Spinal cord (tissue), 10 donors: ENCODE measurements around the gene DNMT1. TPM values are rescaled to one million over a fixed set of nuclear protein-coding genes. Genes with fewer than 3 reads are reported as not detected.

Source experiments
- DNase-seq, 6 donors: peaks; one replicate each; pipeline versions ENCODE4 v3.0.0 to v3.0.0-alpha.2; 2013 to 2015; ENCODE audit warnings: low spot score in 6 of 6, low read depth in 4 of 6
- H3K27ac ChIP-seq: one replicate; pipeline ENCODE4 v1.5.1; 2013; ENCODE audit warnings: low read depth, low read length, control low read depth
- H3K27me3 ChIP-seq: one replicate; pipeline ENCODE4 v1.6.1; 2013; ENCODE audit warnings: low read length; ENCODE audit not compliant: control insufficient read depth, insufficient read depth
- H3K36me3 ChIP-seq: one replicate; pipeline ENCODE4 v1.6.1; 2013; ENCODE audit warnings: low read length; ENCODE audit not compliant: control insufficient read depth, insufficient read depth
- H3K4me1 ChIP-seq: one replicate; pipeline ENCODE4 v1.6.1; 2013; ENCODE audit warnings: low read length; ENCODE audit not compliant: control insufficient read depth, insufficient read depth
- H3K4me3 ChIP-seq: one replicate; pipeline ENCODE4 v1.5.1; 2013; ENCODE audit warnings: low read depth, low read length, control low read depth
- H3K9me3 ChIP-seq: one replicate; pipeline ENCODE4 v1.6.1; 2013; ENCODE audit warnings: low read length; ENCODE audit not compliant: control insufficient read depth, insufficient read depth
- WGBS: methylation state at CpG from one replicate; pipeline ENCODE4 v1.1.5; 2013; ENCODE audit warnings: missing lambda C conversion rate; ENCODE audit not compliant: insufficient coverage; 5-methylcytosine and 5-hydroxymethylcytosine counted together
- polyA plus RNA-seq, 2 donors: library from polyadenylated mRNA; unstranded; fragments of 120-200 nt; gene quantifications; one replicate each; pipeline ENCODE4 v1.2.1, GENCODE V29; 2013; ENCODE audit not compliant: insufficient read length in 2 of 2
- total RNA-seq, 2 donors: library from RNA; depleted of rRNA in 1 of 2; stranded (reverse); fragments of 120-200 nt in 1 of 2; fragments of >200 nt in 1 of 2; gene quantifications; one replicate each; pipeline versions ENCODE4 v1.2.3 to v1.2.4, GENCODE V29; 2013 to 2014
- donor health status: healthy.

DNMT1 gene
- total and polyA plus RNA-seq, 4 donors = 30.3 to 114 (median 68.3) TPM

DNA sequence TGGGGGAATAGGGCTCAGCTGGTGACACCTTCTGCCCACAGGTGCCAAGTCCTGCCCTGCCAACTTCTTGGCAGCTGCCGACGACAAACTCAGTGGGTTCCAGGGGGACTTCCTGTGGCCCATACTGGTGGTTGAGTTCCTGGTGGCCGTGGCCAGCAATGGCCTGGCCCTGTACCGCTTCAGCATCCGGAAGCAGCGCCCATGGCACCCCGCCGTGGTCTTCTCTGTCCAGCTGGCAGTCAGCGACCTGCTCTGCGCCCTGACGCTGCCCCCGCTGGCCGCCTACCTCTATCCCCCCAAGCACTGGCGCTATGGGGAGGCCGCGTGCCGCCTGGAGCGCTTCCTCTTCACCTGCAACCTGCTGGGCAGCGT lies 81.2 kb downstream of the DNMT1 start:
- peaks cover 99% of the 10 kb centered on the region for H3K36me3 ChIP-seq
- WGBS = 71% methylated on average over 19 of the region's 19 CpGs
- H3K4me3 ChIP-seq = no peak overlapping the region
- H3K4me1 ChIP-seq = peaks cover 6% of the 10 kb centered on the region
- no peak for DNase-seq
- H3K9me3 ChIP-seq = no peaks in the 10 kb centered on the region
- H3K27ac ChIP-seq = no peak overlapping the region
- no peaks in the 10 kb centered on the region for H3K27me3 ChIP-seq

- WGBS = 25% methylated on average over 23 of the region's 25 CpGs
- H3K27ac ChIP-seq = no peak overlapping the region
- peaks cover 2% of the 10 kb centered on the region for H3K4me1 ChIP-seq
- no peak overlapping the region for H3K4me3 ChIP-seq
- peaks cover 99% of the 10 kb centered on the region for H3K36me3 ChIP-seq
- no peaks in the 10 kb centered on the region for H3K9me3 ChIP-seq
- H3K27me3 ChIP-seq = no peaks in the 10 kb centered on the region
- DNase-seq = no peak
Measured at GRCh38 chr19:10112895-10113591, 81.7 kb downstream of the DNMT1 start.

GRCh38 chr19:10112037-10112761 lies 82.6 kb downstream of the DNMT1 start:
- Histone ChIP-seq H3K27ac (no peak overlapping the region), H3K4me3 (no peak overlapping the region), H3K9me3 (no peaks in the 10 kb centered on the region), H3K27me3 (no peaks in the 10 kb centered on the region), H3K36me3 (peaks cover 99% of the 10 kb centered on the region), H3K4me1 (peaks cover 5% of the 10 kb centered on the region)
- 70% methylated on average over 19 of the region's 23 CpGs for WGBS
- no peak for DNase-seq

DNA sequence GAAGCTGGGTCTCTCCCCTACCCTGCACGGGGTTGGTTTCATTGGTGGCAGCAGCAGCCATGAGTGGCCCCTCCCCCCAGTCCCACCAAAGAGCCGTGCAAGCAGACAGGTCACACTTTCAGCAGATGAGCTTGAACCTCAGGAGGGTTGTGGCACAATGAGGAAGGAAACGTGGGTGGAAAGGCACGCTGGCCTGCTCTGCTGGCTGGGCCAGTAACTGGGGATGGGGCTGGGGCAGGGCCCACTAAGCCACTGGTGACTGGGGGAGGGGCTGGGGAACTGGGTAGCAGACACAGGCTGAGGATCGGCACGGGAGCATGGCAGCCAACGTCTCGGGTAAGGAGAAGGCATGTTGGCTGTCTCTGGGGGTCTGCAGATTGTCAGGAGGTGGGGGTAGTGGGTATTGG lies 83.3 kb downstream of the DNMT1 start, which contains the start of gene P2RY11:
TSS of gene P2RY11 (plus strand) at position 289 of the 407 bp plus-strand sequence. CDS start at position 318, 29 bp downstream.
- Histone ChIP-seq H3K27ac (no peak within 1 kb of the TSS), H3K9me3 (no peaks in the 10 kb centered on the region), H3K27me3 (no peaks in the 10 kb centered on the region), H3K4me1 (peaks cover 12% of the 10 kb centered on the region), H3K4me3 (no peak within 1 kb of the TSS), H3K36me3 (peaks cover 91% of the 10 kb centered on the region)
- DNase-seq = no peak
- WGBS = 72% methylated on average over 7 of the region's 8 CpGs

GRCh38 chr19:10110972-10111317 lies 83.8 kb downstream of the DNMT1 start:
- no peaks in the 10 kb centered on the region for H3K9me3 ChIP-seq
- H3K36me3 ChIP-seq = peaks cover 86% of the 10 kb centered on the region
- peaks cover 14% of the 10 kb centered on the region for H3K4me1 ChIP-seq
- no peak overlapping the region for H3K4me3 ChIP-seq
- no peaks in the 10 kb centered on the region for H3K27me3 ChIP-seq
- DNase-seq = no peak
- H3K27ac ChIP-seq = no peak overlapping the region
- 93% methylated on average over 19 of the region's 19 CpGs for WGBS

DNA sequence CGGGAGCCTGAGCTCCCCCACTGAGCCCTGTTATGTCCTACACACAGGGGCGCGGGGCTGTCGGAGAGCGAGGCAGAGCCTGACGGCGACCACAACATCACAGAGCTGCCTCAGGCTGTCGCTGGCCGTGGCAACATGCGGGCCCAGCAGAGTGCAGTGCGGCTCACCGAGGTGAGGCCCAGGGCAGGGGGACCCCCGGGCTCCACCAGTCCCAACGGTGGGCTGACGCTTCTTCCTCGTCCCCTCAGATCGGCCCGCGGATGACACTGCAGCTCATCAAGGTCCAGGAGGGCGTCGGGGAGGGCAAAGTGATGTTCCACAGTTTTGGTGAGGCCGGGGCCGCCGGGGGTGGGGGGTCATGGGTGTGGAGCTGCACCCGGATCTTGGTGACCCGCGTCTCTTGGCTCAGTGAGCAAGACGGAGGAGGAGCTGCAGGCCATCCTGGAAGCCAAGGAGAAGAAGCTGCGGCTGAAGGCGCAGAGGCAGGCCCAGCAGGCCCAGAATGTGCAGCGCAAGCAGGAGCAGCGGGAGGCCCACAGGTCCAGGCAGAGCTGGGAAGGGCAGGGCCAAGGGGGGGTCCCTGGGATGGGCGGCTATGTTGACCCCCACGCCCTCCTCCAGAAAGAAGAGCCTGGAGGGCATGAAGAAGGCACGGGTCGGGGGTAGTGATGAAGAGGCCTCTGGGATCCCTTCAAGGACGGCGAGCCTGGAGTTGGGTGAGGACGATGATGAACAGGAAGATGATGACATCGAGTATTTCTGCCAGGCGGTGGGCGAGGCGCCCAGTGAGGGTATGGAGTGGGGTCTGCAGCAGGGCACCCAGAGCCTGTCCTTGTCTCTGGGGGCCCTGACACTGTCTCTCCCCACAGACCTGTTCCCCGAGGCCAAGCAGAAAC lies 84.4 kb downstream of the DNMT1 start:
- H3K27ac ChIP-seq = no peak overlapping the region
- no peaks in the 10 kb centered on the region for H3K9me3 ChIP-seq
- WGBS = 95% methylated on average over 44 of the region's 44 CpGs
- peaks cover 80% of the 10 kb centered on the region for H3K36me3 ChIP-seq
- no peaks in the 10 kb centered on the region for H3K27me3 ChIP-seq
- H3K4me1 ChIP-seq = peaks cover 20% of the 10 kb centered on the region
- no peak for DNase-seq
- no peak overlapping the region for H3K4me3 ChIP-seq

DNA sequence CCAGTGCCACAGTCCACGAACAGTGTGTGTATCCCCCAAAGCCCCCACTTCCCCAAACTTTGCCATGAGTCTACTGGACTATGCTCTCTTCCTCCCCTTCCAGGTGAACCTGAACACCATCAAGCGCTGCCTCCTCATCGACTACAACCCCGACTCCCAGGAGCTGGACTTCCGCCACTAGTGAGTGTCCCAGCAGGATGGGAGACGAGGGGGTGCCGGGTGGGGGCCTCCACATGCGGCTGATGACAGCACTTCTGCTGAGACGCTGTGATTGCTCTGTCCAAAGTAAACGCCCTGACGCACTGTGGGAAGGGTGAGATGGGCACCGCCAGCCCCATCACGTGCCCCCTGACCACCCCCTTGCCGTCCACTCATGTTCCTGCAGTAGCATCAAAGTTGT lies 85.2 kb downstream of the DNMT1 start:
- WGBS = 95% methylated on average over 14 of the region's 14 CpGs
- H3K36me3 ChIP-seq = peaks cover 72% of the 10 kb centered on the region
- no peak for DNase-seq
- no peak overlapping the region for H3K4me3 ChIP-seq
- H3K27me3 ChIP-seq = no peaks in the 10 kb centered on the region
- peaks cover 20% of the 10 kb centered on the region for H3K4me1 ChIP-seq
- no peak overlapping the region for H3K27ac ChIP-seq
- H3K9me3 ChIP-seq = no peaks in the 10 kb centered on the region

GRCh38 chr19:10107817-10108367 lies 86.9 kb downstream of the DNMT1 start:
- DNase-seq = no peak
- Histone ChIP-seq H3K4me1 (peaks cover 18% of the 10 kb centered on the region), H3K9me3 (no peaks in the 10 kb centered on the region), H3K27me3 (no peaks in the 10 kb centered on the region), H3K27ac (no peak overlapping the region), H3K36me3 (peaks cover 56% of the 10 kb centered on the region), H3K4me3 (no peak overlapping the region)
- 95% methylated on average over 12 of the region's 14 CpGs for WGBS

DNA sequence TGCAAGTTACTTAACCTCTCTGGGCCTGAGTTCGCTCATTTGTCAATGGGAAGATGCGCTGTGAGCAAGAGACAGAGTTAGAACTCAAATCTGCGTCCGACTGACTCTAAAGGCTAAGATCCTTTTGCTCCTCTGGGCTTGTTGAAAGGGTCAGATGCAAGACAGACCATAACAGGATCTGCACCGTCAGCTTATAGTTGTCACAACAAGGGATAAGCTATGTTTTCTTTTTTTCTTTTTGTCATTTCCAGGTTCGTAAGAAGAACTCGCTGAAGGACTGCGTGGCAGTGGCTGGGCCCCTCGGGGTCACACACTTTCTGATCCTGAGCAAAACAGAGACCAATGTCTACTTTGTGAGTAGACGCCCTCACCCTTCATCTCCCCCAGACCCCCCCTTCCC lies 87.5 kb downstream of the DNMT1 start:
- no peak for DNase-seq
- H3K9me3 ChIP-seq = no peaks in the 10 kb centered on the region
- peaks cover 18% of the 10 kb centered on the region for H3K4me1 ChIP-seq
- no peaks in the 10 kb centered on the region for H3K27me3 ChIP-seq
- no peak overlapping the region for H3K4me3 ChIP-seq
- H3K27ac ChIP-seq = no peak overlapping the region
- WGBS = 85% methylated on average over 8 of the region's 10 CpGs
- peaks cover 50% of the 10 kb centered on the region for H3K36me3 ChIP-seq
